ENCODE data around the gene RELN. TPM values are rescaled to one million over a fixed set of nuclear protein-coding genes. Genes with fewer than 3 reads are reported as not detected.

Gene RELN
- total RNA-seq, 1 donor from 2014 or later: 3.8 TPM

DNA sequence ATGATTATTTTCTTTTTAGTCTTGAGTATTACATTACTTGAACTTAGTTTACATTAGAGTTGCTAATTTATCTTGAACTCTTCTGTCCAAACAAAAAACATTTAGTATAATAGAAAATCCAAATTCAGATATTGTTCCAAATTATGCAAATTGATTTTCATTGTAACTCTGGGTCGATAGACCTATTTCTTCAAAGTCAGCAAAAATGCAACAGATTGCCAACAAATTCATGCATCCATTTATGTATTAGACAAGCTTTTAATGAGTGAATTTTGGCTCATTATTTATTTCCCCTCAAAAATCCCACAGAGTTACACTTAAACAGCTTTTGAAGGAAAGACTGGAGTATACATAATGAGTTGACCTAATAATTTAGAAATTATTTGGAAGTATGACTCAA lies 240.8 kb downstream of the RELN start:
- no peak for DNase-seq (ENCODE audit: low read depth)
- TF ChIP-seq, protein P1, sequence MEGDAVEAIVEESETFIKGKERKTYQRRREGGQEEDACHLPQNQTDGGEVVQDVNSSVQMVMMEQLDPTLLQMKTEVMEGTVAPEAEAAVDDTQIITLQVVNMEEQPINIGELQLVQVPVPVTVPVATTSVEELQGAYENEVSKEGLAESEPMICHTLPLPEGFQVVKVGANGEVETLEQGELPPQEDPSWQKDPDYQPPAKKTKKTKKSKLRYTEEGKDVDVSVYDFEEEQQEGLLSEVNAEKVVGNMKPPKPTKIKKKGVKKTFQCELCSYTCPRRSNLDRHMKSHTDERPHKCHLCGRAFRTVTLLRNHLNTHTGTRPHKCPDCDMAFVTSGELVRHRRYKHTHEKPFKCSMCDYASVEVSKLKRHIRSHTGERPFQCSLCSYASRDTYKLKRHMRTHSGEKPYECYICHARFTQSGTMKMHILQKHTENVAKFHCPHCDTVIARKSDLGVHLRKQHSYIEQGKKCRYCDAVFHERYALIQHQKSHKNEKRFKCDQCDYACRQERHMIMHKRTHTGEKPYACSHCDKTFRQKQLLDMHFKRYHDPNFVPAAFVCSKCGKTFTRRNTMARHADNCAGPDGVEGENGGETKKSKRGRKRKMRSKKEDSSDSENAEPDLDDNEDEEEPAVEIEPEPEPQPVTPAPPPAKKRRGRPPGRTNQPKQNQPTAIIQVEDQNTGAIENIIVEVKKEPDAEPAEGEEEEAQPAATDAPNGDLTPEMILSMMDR (conservative IDR thresholded peaks at IDR 0.05; ENCODE audit: low read depth, low read length): no peak
- no peak overlapping the region for H3K4me3 ChIP-seq (ENCODE audit: low read depth, low read length)

- H3K4me3 ChIP-seq (ENCODE audit: low read depth, low read length): no peak overlapping the region
- DNase-seq (ENCODE audit: low read depth): no peak
- TF ChIP-seq, protein P1 (conservative IDR thresholded peaks at IDR 0.05; ENCODE audit: low read depth, low read length): no peak
Observed at GRCh38 chr7:103735377-103735776, 254.1 kb downstream of the RELN start.

GRCh38 chr7:103731169-103731568 lies 258.3 kb downstream of the RELN start:
- TF ChIP-seq, protein P1 (conservative IDR thresholded peaks at IDR 0.05; ENCODE audit: low read depth, low read length): no peak
- no peak for DNase-seq (ENCODE audit: low read depth)

GRCh38 chr7:103729026-103729425 lies 260.4 kb downstream of the RELN start:
- no peak overlapping the region for H3K4me3 ChIP-seq (ENCODE audit: low read depth, low read length)
- TF ChIP-seq, protein P1 (conservative IDR thresholded peaks at IDR 0.05; ENCODE audit: low read depth, low read length): no peak
- DNase-seq (ENCODE audit: low read depth): no peak

More at GRCh38 chr7:103731169-103731568, 258.3 kb downstream of the RELN start:
- H3K4me3 ChIP-seq (ENCODE audit: low read depth, low read length): no peak overlapping the region

DNA sequence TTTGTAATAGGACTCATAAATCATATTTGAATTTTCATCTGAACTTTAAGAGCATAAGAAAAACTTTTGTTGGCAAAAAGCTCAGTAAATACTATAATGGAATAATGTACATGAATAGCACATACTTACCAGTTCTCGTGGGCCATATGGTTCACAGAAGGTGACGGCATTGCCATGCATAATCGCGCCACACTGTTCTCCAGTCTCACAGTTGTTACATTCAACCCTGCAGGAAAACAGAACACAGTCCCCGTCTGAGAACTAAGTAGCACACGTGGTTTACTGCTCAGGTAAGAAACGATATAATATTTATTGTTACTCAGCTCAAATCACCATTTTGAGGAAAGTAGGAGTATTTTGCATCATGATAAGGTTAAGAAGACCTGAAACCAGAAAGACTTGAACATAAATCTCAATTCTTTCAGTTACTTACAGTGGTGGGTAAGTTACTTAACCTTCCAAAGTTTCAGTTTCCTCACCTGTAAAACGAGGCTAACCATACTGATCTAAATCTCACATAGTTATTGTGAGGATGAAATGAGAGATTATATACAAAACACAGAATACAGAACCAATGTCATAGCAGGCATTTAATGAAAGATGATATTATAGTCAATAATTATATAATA lies 261.4 kb downstream of the RELN start:
- TF ChIP-seq, protein P1 (conservative IDR thresholded peaks at IDR 0.05; ENCODE audit: low read depth, low read length): no peak
- no peak overlapping the region for H3K4me3 ChIP-seq (ENCODE audit: low read depth, low read length)
- no peak for DNase-seq (ENCODE audit: low read depth)

DNA sequence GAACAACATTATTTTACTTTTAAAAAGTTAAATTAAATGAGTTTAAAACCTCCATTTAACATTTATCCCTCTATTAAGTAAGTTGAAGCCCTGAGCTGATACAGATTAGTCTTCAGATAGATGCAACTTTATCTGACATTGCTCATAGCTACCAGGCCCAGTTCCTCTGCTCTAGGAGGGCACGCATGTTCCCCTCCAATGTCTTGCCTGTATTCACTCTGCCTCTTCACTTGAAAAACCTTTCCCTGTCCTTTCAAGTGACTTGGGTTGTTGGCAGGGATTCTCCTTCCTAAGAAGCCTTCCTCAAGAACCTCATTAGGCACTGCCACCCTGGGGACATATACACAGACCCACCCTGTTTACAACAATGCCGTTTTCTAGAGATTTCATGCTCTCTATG lies 270.4 kb downstream of the RELN start:
- TF ChIP-seq, protein P1 (conservative IDR thresholded peaks at IDR 0.05; ENCODE audit: low read depth, low read length): no peak
- DNase-seq (ENCODE audit: low read depth): no peak

GRCh38 chr7:103718482-103719061 lies 270.9 kb downstream of the RELN start:
- H3K4me3 ChIP-seq (ENCODE audit: low read depth, low read length): no peak overlapping the region
- DNase-seq (ENCODE audit: low read depth): no peak

More for the DNA sequence above, 270.4 kb downstream of the RELN start:
- H3K4me3 ChIP-seq (ENCODE audit: low read depth, low read length): no peak overlapping the region

More at GRCh38 chr7:103718482-103719061, 270.9 kb downstream of the RELN start:
- TF ChIP-seq, protein P1 (conservative IDR thresholded peaks at IDR 0.05; ENCODE audit: low read depth, low read length): no peak
